Ovary (tissue), 9 donors: Measurements from ENCODE around the gene COX4I1. TPM values are rescaled to one million over a fixed set of nuclear protein-coding genes. Genes with fewer than 3 reads are reported as not detected.

Source experiments
- DNase-seq, 5 donors: peaks; one replicate each; pipeline ENCODE4 v3.0.0-alpha.2; 2019 to 2020
- H3K27ac ChIP-seq, 2 donors: fragments of 200-600 bp; one replicate each; pipeline versions ENCODE4 v1.5.1 to v1.8.0; 2019 to 2022
- H3K27me3 ChIP-seq: fragments of 200-600 bp; one replicate; pipeline ENCODE4 v1.8.0; 2022
- H3K36me3 ChIP-seq: fragments of 200-600 bp; sonication (generic); one replicate; pipeline ENCODE4 v1.5.1; 2019
- H3K4me1 ChIP-seq: one replicate; pipeline ENCODE4 v1.8.1; 2013; ENCODE audit warnings: mild to moderate bottlenecking, moderate library complexity; ENCODE audit not compliant: insufficient read depth
- H3K4me3 ChIP-seq: fragments of 200-600 bp; sonication (generic); one replicate; pipeline ENCODE4 v1.5.1; 2017
- H3K9me3 ChIP-seq, 2 donors: fragments of 200-600 bp in 1 of 2; sonication (generic) in 1 of 2; one replicate each; pipeline versions ENCODE4 v1.5.1 to v1.8.1; 2013 to 2019; ENCODE audit warnings: mild to moderate bottlenecking in 1 of 2, moderate library complexity in 1 of 2
- EP300 ChIP-seq: sonication (generic); formaldehyde crosslinking; IDR thresholded peaks from one replicate; pipeline ENCODE4 v1.6.1; 2017; ENCODE audit warnings: antibody characterized with exemption
- POLR2A ChIP-seq: fragments of 450-650 bp; IDR thresholded peaks from one replicate; pipeline ENCODE4 v1.6.1; 2017; ENCODE audit warnings: antibody characterized with exemption, mild to moderate bottlenecking, moderate library complexity
- WGBS, 3 donors: extraction: QIAGEN DNeasy Blood & Tissue Kit in 1 of 3; methylation state at CpG; one replicate each; pipeline versions ENCODE4 v1.1.5 to v1.1.7; 2013 to 2017; 5-methylcytosine and 5-hydroxymethylcytosine counted together
- intact Hi-C, 4 donors: fragments of 100-400 bp; cut with DNase I; formaldehyde crosslinking; loops; one replicate each; pipeline versions ENCODE4 v1.11.0 to v1.15.1; 2022 to 2023
- polyA plus RNA-seq, 2 donors: library from polyadenylated mRNA; stranded (reverse); fragments of 200-250 nt in 1 of 2; fragments of 350-450 nt in 1 of 2; fragmentation: Illumina TruSeq in 1 of 2; extraction: RNeasy Lipid Tissue Mini Kit (QIAGEN cat#74804) in 1 of 2; gene quantifications; one replicate each; pipeline ENCODE4 v1.2.3, GENCODE V29; 2013 to 2014
- total RNA-seq, 7 donors: library from RNA; depleted of rRNA in 2 of 7; stranded (reverse); fragments of >200 nt in 2 of 7; fragmentation: NEBNext Ultra II Directional in 3 of 7; extraction: Animal tissue kit (Norgen Biotek cat#: 25700) in 3 of 7; gene quantifications; one replicate each; pipeline versions ENCODE4 v1.1.0 to v1.2.4, GENCODE V29; 2016 to 2023
- TF ChIP-seq, protein P1 (sequence below), 3 donors: fragments of 450-650 bp in 2 of 3; fragments of 200-600 bp in 1 of 3; IDR thresholded peaks; one replicate each; pipeline versions ENCODE4 v1.5.1 to v1.8.0; 2016 to 2022; ENCODE audit warnings: antibody characterized with exemption in 3 of 3, mild to moderate bottlenecking in 1 of 3
- donor health status: DM: no; HTN: no; CAD: no; lungs with moderate emphysema.
- donor health status: DM: no; HTN: no; CAD: no.
- donor health status: Bipolar disorder and iron deficiency.
- donor health status: DM: yes; HTN: yes; CAD: no.
- donor health status: DM: no; HTN: no; CAD: no.
- donor health status: DM: yes; HTN: yes; CAD: no.

COX4I1 gene
- total and polyA plus RNA-seq, 9 donors = 378 to 750 (median 471) TPM

DNA sequence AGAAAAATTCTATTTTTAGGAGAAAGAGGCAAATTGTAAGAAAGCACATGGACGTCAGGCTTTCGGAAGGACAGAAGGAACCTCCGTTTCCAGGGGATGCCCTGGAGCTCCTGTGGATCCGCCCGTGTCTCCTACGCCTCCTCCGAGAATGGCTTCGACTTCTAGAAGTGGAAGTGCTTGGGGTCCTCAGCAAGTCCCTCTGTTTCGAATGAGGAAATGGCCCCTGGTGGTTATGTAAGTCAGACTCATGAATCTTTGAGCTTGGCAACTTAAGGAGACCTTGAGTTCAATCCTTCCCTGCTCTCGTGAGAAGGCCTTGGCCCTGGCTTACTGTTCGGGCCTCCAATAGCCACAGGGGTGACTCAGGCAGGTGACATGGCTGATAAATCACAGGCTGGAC is 38.9 kb downstream of the COX4I1 start:
- no peaks in the 10 kb centered on the region for H3K27me3 ChIP-seq
- DNase-seq = no peak
- H3K36me3 ChIP-seq = no peaks in the 10 kb centered on the region
- no peaks in the 10 kb centered on the region for H3K9me3 ChIP-seq
- 67 to 72% (median 71%) methylated on average over 11 of the region's 11 CpGs for WGBS, 3 donors
- H3K27ac ChIP-seq = no peak overlapping the region
- no peaks in the 10 kb centered on the region for H3K4me1 ChIP-seq
- TF ChIP-seq, protein P1, sequence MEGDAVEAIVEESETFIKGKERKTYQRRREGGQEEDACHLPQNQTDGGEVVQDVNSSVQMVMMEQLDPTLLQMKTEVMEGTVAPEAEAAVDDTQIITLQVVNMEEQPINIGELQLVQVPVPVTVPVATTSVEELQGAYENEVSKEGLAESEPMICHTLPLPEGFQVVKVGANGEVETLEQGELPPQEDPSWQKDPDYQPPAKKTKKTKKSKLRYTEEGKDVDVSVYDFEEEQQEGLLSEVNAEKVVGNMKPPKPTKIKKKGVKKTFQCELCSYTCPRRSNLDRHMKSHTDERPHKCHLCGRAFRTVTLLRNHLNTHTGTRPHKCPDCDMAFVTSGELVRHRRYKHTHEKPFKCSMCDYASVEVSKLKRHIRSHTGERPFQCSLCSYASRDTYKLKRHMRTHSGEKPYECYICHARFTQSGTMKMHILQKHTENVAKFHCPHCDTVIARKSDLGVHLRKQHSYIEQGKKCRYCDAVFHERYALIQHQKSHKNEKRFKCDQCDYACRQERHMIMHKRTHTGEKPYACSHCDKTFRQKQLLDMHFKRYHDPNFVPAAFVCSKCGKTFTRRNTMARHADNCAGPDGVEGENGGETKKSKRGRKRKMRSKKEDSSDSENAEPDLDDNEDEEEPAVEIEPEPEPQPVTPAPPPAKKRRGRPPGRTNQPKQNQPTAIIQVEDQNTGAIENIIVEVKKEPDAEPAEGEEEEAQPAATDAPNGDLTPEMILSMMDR (IDR thresholded peaks at IDR 0.05) = no peak
- TF ChIP-seq POLR2A = no peak
- TF ChIP-seq EP300 = no peak
- H3K4me3 ChIP-seq = no peak overlapping the region
- intact Hi-C loops = no loop called here

DNA sequence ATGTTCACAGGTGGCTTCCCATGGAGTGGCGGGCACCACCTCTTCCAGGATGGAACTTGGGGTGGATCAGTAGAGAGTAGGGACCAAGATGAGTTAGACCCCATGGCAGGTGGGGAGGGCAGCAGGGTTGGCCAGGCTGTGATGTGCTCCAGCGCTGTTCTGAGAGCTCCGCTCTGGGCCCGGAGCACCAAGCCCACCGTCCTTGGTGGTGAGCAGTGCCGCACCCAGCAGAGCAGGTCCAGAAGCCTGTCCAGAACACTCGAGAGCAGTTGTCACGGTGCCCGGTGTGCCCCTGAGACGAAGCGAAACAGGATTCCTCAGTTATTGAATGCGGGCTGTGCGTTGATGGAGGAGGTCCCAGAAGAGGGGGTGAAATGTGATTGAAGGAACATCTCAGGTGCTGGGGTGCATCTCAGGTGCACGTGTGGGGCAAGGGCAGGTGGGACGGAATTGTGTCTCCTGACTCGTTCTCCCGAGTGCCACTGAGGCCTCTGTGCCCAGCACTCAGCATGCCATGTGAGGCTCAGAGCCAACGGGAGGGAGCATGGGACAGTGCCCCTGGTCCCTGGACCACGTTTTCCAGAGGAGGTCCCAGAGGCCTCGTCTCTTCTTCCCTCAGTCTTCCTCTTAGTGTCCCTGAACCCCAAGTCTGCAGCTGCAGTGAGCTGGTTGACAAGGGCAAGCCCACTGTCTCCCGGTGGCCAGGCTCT is 39.5 kb downstream of the COX4I1 start:
- Histone ChIP-seq H3K27ac (no peak overlapping the region), H3K4me3 (no peak overlapping the region), H3K27me3 (no peaks in the 10 kb centered on the region), H3K4me1 (no peaks in the 10 kb centered on the region), H3K36me3 (no peaks in the 10 kb centered on the region), H3K9me3 (no peaks in the 10 kb centered on the region)
- TF ChIP-seq, protein P1 (IDR thresholded peaks at IDR 0.05) = no peak
- TF ChIP-seq EP300 = no peak
- no peak for TF ChIP-seq POLR2A
- DNase-seq = no peak
- intact Hi-C loops = no loop called here
- 92 to 94% (median 92%) methylated on average over 21 of the region's 21 CpGs for WGBS, 3 donors

DNA sequence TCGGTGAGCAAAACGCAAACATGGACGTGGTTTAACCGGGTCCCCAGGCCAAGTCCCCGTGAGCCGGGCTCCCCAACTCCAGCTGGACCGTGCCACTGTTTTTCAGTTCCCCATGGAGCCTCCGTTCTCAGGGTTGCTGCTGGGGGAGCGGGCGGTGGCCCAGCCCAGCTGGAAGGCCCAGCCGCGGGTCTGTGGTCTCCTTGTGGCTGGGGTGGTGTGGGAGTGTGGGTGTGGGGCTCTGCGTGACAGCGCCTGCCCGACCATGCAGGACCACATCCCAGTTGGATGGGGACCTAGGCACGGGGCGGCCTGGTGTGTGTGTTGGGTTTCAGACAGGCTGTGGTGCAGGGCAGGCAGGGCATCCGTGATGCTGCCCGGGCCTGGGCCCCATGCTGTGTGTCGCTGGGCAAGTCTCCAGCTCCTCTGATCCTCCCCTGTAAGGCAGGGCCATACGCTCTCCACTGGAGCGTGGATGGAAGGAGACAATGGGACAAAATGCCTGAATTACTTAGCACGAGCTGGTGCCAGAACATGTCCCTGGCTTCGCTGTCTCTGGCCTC is 40.3 kb downstream of the COX4I1 start:
- no peaks in the 10 kb centered on the region for H3K36me3 ChIP-seq
- H3K4me1 ChIP-seq = peaks cover under 1% of the 10 kb centered on the region
- H3K27me3 ChIP-seq = no peaks in the 10 kb centered on the region
- TF ChIP-seq EP300 (no peak), POLR2A (no peak)
- TF ChIP-seq, protein P1 (IDR thresholded peaks at IDR 0.05) = no peak
- no peak overlapping the region for H3K27ac ChIP-seq
- H3K9me3 ChIP-seq = no peaks in the 10 kb centered on the region
- DNase-seq = no peak
- H3K4me3 ChIP-seq = no peak overlapping the region
- intact Hi-C loops = no loop called here
- 90 to 91% (median 90%) methylated on average over 24 of the region's 24 CpGs for WGBS, 3 donors

DNA sequence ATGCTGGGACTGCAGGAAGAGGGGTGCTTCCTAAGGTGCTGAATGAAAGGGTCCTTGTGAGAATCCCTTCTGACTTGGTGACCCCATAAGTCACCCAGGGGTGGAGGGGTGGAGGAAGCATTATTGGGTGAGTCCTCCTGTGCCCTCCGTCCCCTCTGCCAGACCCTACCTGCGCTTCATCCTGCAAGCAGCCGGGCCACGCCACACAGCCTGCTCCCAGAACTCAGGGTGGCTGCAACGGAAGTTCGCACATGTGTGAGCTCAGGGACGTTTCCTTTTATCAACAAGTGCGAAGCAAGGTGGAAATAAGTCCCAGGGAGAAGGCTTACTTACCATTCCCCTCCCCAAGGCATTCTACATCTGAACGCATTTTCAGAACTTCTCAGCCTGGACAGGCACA is 40.9 kb downstream of the COX4I1 start:
- peaks cover 3% of the 10 kb centered on the region for H3K4me1 ChIP-seq
- H3K27ac ChIP-seq = no peak overlapping the region
- intact Hi-C loops = no loop called here
- H3K27me3 ChIP-seq = no peaks in the 10 kb centered on the region
- 90 to 95% (median 91%) methylated on average over 9 of the region's 9 CpGs for WGBS, 3 donors
- TF ChIP-seq EP300 (no peak), POLR2A (no peak)
- TF ChIP-seq, protein P1 (IDR thresholded peaks at IDR 0.05) = no peak
- no peaks in the 10 kb centered on the region for H3K9me3 ChIP-seq
- no peaks in the 10 kb centered on the region for H3K36me3 ChIP-seq
- no peak overlapping the region for H3K4me3 ChIP-seq
- no peak for DNase-seq
